Renal pelvis (tissue), 12 donors: ENCODE data around the gene SFPQ. TPM values are rescaled to one million over a fixed set of nuclear protein-coding genes. Genes with fewer than 3 reads are reported as not detected.
"Not testable (repeated sequence)": the region's sequence is repeated elsewhere in the genome, so short reads cannot be mapped to it uniquely, and the experiment has no call there.

Experiments used
- DNase-seq: peaks from one replicate; pipeline ENCODE4 v3.0.0-alpha.2; 2013
- long read RNA-seq, 16 experiments: transcript quantifications; one replicate each; lab custom pipeline, GENCODE V29; 2026
- polyA plus RNA-seq, 3 donors: library from polyadenylated mRNA; unstranded; fragments of 120-200 nt; gene quantifications; one replicate each; pipeline ENCODE4 v1.2.1, GENCODE V29; 2013; ENCODE audit not compliant: insufficient read length in 3 of 3

The SFPQ gene, protein sequence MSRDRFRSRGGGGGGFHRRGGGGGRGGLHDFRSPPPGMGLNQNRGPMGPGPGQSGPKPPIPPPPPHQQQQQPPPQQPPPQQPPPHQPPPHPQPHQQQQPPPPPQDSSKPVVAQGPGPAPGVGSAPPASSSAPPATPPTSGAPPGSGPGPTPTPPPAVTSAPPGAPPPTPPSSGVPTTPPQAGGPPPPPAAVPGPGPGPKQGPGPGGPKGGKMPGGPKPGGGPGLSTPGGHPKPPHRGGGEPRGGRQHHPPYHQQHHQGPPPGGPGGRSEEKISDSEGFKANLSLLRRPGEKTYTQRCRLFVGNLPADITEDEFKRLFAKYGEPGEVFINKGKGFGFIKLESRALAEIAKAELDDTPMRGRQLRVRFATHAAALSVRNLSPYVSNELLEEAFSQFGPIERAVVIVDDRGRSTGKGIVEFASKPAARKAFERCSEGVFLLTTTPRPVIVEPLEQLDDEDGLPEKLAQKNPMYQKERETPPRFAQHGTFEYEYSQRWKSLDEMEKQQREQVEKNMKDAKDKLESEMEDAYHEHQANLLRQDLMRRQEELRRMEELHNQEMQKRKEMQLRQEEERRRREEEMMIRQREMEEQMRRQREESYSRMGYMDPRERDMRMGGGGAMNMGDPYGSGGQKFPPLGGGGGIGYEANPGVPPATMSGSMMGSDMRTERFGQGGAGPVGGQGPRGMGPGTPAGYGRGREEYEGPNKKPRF
- 100 to 1,000 TPM; 620 to 957 (median 852) TPM for polyA plus RNA-seq
- long read RNA-seq, donor 1, transcript SFPQ-209 (2 exons, 339 nt), result minor isoform, 9 of 326 reads
- long read RNA-seq, donor 1, transcript SFPQ-201 (10 exons, 3,747 nt), result minor isoform, 34 of 326 reads
- long read RNA-seq, donor 1, transcript SFPQ-203 (3 exons, 1,431 nt), result minor isoform, 33 of 326 reads
- long read RNA-seq, donor 1, transcript SFPQ-205 (3 exons, 2,835 nt), result major isoform, 60 of 326 reads
- long read RNA-seq, donor 1, partial matches to known transcripts, result 174 of 326 reads
- long read RNA-seq, donor 1, other reads (novel, unspliced or antisense), result 11 of 326 reads
- long read RNA-seq, donor 2, transcript SFPQ-203 (3 exons, 1,431 nt), result minor isoform, 22 of 338 reads
- long read RNA-seq, donor 2, transcript SFPQ-201 (10 exons, 3,747 nt), result major isoform, 55 of 338 reads
- long read RNA-seq, donor 2, transcript SFPQ-207 (2 exons, 440 nt), result minor isoform, 6 of 338 reads
- long read RNA-seq, donor 2, transcript SFPQ-205 (3 exons, 2,835 nt), result minor isoform, 38 of 338 reads
- long read RNA-seq, donor 2, partial matches to known transcripts, result 178 of 338 reads
- long read RNA-seq, donor 2, other reads (novel, unspliced or antisense), result 35 of 338 reads
- long read RNA-seq, donor 3, transcript SFPQ-203 (3 exons, 1,431 nt), result minor isoform, 23 of 326 reads
- long read RNA-seq, donor 3, transcript SFPQ-201 (10 exons, 3,747 nt), result minor isoform, 40 of 326 reads
- long read RNA-seq, donor 3, transcript SFPQ-207 (2 exons, 440 nt), result minor isoform, 8 of 326 reads
- long read RNA-seq, donor 3, transcript SFPQ-205 (3 exons, 2,835 nt), result major isoform, 56 of 326 reads
- long read RNA-seq, donor 3, partial matches to known transcripts, result 172 of 326 reads
- long read RNA-seq, donor 3, other reads (novel, unspliced or antisense), result 20 of 326 reads
- long read RNA-seq, donor 4, transcript SFPQ-207 (2 exons, 440 nt), result minor isoform, 7 of 354 reads
- long read RNA-seq, donor 4, transcript SFPQ-201 (10 exons, 3,747 nt), result minor isoform, 49 of 354 reads
- long read RNA-seq, donor 4, transcript SFPQ-205 (3 exons, 2,835 nt), result major isoform, 82 of 354 reads
- long read RNA-seq, donor 4, transcript SFPQ-203 (3 exons, 1,431 nt), result minor isoform, 45 of 354 reads
- long read RNA-seq, donor 4, partial matches to known transcripts, result 124 of 354 reads
- long read RNA-seq, donor 4, other reads (novel, unspliced or antisense), result 39 of 354 reads
- long read RNA-seq, donor 5, transcript SFPQ-203 (3 exons, 1,431 nt), result minor isoform, 7 of 216 reads
- long read RNA-seq, donor 5, transcript SFPQ-201 (10 exons, 3,747 nt), result major isoform, 15 of 216 reads
- long read RNA-seq, donor 5, transcript SFPQ-205 (3 exons, 2,835 nt), result minor isoform, 12 of 216 reads
- long read RNA-seq, donor 5, transcript SFPQ-207 (2 exons, 440 nt), result minor isoform, 5 of 216 reads
- long read RNA-seq, donor 5, partial matches to known transcripts, result 166 of 216 reads
- long read RNA-seq, donor 5, other reads (novel, unspliced or antisense), result 8 of 216 reads
- long read RNA-seq, donor 6, transcript SFPQ-207 (2 exons, 440 nt), result minor isoform, 15 of 579 reads
- long read RNA-seq, donor 6, transcript SFPQ-201 (10 exons, 3,747 nt), result minor isoform, 30 of 579 reads
- long read RNA-seq, donor 6, transcript SFPQ-203 (3 exons, 1,431 nt), result minor isoform, 76 of 579 reads
- long read RNA-seq, donor 6, transcript SFPQ-205 (3 exons, 2,835 nt), result major isoform, 175 of 579 reads
- long read RNA-seq, donor 6, partial matches to known transcripts, result 259 of 579 reads
- long read RNA-seq, donor 6, other reads (novel, unspliced or antisense), result 9 of 579 reads
- long read RNA-seq, donor 7, transcript SFPQ-201 (10 exons, 3,747 nt), result major isoform, 53 of 517 reads
- long read RNA-seq, donor 7, transcript SFPQ-205 (3 exons, 2,835 nt), result minor isoform, 29 of 517 reads
- long read RNA-seq, donor 7, transcript SFPQ-207 (2 exons, 440 nt), result minor isoform, 16 of 517 reads
- long read RNA-seq, donor 7, transcript SFPQ-203 (3 exons, 1,431 nt), result minor isoform, 15 of 517 reads
- long read RNA-seq, donor 7, partial matches to known transcripts, result 372 of 517 reads
- long read RNA-seq, donor 7, other reads (novel, unspliced or antisense), result 26 of 517 reads
- long read RNA-seq, donor 8, transcript SFPQ-203 (3 exons, 1,431 nt), result minor isoform, 19 of 141 reads
- long read RNA-seq, donor 8, transcript SFPQ-205 (3 exons, 2,835 nt), result major isoform, 32 of 141 reads
- long read RNA-seq, donor 8, transcript SFPQ-201 (10 exons, 3,747 nt), result minor isoform, 15 of 141 reads
- long read RNA-seq, donor 8, transcript SFPQ-207 (2 exons, 440 nt), result minor isoform, 7 of 141 reads
- long read RNA-seq, donor 8, partial matches to known transcripts, result 55 of 141 reads
- long read RNA-seq, donor 8, other reads (novel, unspliced or antisense), result 12 of 141 reads
- long read RNA-seq, donor 9, transcript SFPQ-203 (3 exons, 1,431 nt), result minor isoform, 28 of 459 reads
- long read RNA-seq, donor 9, transcript SFPQ-205 (3 exons, 2,835 nt), result minor isoform, 57 of 459 reads
- long read RNA-seq, donor 9, transcript SFPQ-207 (2 exons, 440 nt), result minor isoform, 13 of 459 reads
- long read RNA-seq, donor 9, transcript SFPQ-201 (10 exons, 3,747 nt), result major isoform, 58 of 459 reads
- long read RNA-seq, donor 9, partial matches to known transcripts, result 270 of 459 reads
- long read RNA-seq, donor 9, other reads (novel, unspliced or antisense), result 25 of 459 reads
- long read RNA-seq, donor 10, transcript SFPQ-205 (3 exons, 2,835 nt), result major isoform, 115 of 515 reads
- long read RNA-seq, donor 10, transcript SFPQ-203 (3 exons, 1,431 nt), result minor isoform, 60 of 515 reads
- long read RNA-seq, donor 10, transcript SFPQ-201 (10 exons, 3,747 nt), result minor isoform, 30 of 515 reads
- long read RNA-seq, donor 10, transcript SFPQ-209 (2 exons, 339 nt), result minor isoform, 16 of 515 reads
- long read RNA-seq, donor 10, partial matches to known transcripts, result 269 of 515 reads
- long read RNA-seq, donor 10, other reads (novel, unspliced or antisense), result 13 of 515 reads
- long read RNA-seq, donor 11, transcript SFPQ-203 (3 exons, 1,431 nt), result minor isoform, 18 of 328 reads
- long read RNA-seq, donor 11, transcript SFPQ-201 (10 exons, 3,747 nt), result major isoform, 27 of 328 reads
- long read RNA-seq, donor 11, transcript SFPQ-205 (3 exons, 2,835 nt), result minor isoform, 25 of 328 reads
- long read RNA-seq, donor 11, partial matches to known transcripts, result 251 of 328 reads
- long read RNA-seq, donor 11, other reads (novel, unspliced or antisense), result 0 of 328 reads
- long read RNA-seq, donor 12, transcript SFPQ-203 (3 exons, 1,431 nt), result minor isoform, 84 of 668 reads
- long read RNA-seq, donor 12, transcript SFPQ-205 (3 exons, 2,835 nt), result major isoform, 155 of 668 reads
- long read RNA-seq, donor 12, transcript SFPQ-209 (2 exons, 339 nt), result minor isoform, 13 of 668 reads
- long read RNA-seq, donor 12, transcript SFPQ-201 (10 exons, 3,747 nt), result minor isoform, 63 of 668 reads
- long read RNA-seq, donor 12, partial matches to known transcripts, result 330 of 668 reads
- long read RNA-seq, donor 12, other reads (novel, unspliced or antisense), result 11 of 668 reads
- long read RNA-seq, donor 13, transcript SFPQ-207 (2 exons, 440 nt), result minor isoform, 18 of 454 reads
- long read RNA-seq, donor 13, transcript SFPQ-209 (2 exons, 339 nt), result minor isoform, 24 of 454 reads
- long read RNA-seq, donor 13, transcript SFPQ-205 (3 exons, 2,835 nt), result major isoform, 103 of 454 reads
- long read RNA-seq, donor 13, transcript SFPQ-203 (3 exons, 1,431 nt), result minor isoform, 34 of 454 reads
- long read RNA-seq, donor 13, partial matches to known transcripts, result 263 of 454 reads
- long read RNA-seq, donor 13, other reads (novel, unspliced or antisense), result 0 of 454 reads
- long read RNA-seq, donor 14, result 0 reads
- long read RNA-seq, donor 15, transcript SFPQ-201 (10 exons, 3,747 nt), result minor isoform, 52 of 414 reads
- long read RNA-seq, donor 15, transcript SFPQ-207 (2 exons, 440 nt), result minor isoform, 20 of 414 reads
- long read RNA-seq, donor 15, transcript SFPQ-205 (3 exons, 2,835 nt), result major isoform, 96 of 414 reads
- long read RNA-seq, donor 15, transcript SFPQ-203 (3 exons, 1,431 nt), result minor isoform, 53 of 414 reads
- long read RNA-seq, donor 15, partial matches to known transcripts, result 157 of 414 reads
- long read RNA-seq, donor 15, other reads (novel, unspliced or antisense), result 19 of 414 reads
- long read RNA-seq, donor 16, transcript SFPQ-201 (10 exons, 3,747 nt), result minor isoform, 40 of 403 reads
- long read RNA-seq, donor 16, transcript SFPQ-203 (3 exons, 1,431 nt), result minor isoform, 33 of 403 reads
- long read RNA-seq, donor 16, transcript SFPQ-207 (2 exons, 440 nt), result minor isoform, 17 of 403 reads
- long read RNA-seq, donor 16, transcript SFPQ-205 (3 exons, 2,835 nt), result major isoform, 64 of 403 reads
- long read RNA-seq, donor 16, partial matches to known transcripts, result 229 of 403 reads
- long read RNA-seq, donor 16, other reads (novel, unspliced or antisense), result 8 of 403 reads

DNA sequence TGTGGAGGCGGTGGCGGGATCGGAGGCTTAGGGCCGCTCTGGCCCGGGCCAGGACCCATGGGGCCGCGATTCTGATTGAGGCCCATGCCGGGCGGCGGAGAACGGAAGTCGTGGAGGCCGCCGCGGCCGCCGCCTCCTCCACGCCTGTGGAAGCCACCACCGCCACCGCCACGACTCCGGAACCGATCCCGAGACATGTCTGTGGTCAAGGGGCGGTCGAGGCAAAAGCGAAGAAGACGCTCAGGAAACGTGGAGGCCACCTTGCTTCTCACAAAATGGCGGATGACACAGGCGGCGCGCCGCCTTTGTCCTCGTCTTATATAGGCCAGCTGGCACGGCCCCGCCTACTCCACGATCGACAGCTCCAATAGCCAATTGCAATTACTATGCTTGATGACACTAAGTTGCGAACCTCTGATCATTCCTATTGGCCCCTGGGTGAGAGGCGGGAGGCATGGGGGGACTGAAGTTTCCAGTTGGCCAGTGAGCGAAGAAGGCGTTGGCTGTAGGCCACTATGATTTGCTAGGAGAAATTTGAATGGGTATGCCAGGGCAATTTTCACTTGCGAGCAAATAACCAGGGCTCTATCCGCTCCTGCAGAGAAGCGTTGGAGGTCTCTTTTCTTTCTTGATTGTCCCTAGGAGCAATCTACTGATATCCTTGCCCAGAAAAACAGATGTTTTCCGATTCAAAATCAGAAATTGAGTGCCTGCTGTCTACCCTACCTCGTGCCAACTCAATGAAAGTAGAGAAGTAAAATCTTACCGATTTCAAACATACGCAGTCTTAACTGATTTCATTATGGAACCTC lies at the start of gene SFPQ:
TSS of gene SFPQ (minus strand) at position 293 of the 812 bp plus-strand sequence. CDS start at position 197, 96 bp downstream.
- DNase-seq, result peak; percentile 98

DNA sequence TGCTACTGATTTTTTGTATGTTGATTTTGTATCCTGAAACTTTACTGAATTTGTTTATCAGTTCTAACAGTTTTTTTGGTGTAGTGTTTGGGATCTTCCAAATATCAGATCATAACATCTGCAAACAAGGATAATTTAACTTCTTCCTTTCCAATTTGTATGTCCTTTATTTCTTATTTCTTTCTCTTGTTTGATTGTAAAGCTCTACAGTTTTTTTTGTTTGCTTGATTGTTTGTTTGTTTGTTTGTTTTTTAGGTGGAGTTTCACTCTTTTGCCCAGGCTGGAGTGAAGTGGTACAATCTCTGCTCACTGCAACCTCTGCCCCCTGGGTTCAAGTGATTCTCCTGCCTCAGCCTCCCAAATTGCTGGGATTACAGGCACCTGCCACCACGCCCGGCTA lies 43.8 kb upstream of the SFPQ start:
- not testable (repeated sequence) for DNase-seq

DNA sequence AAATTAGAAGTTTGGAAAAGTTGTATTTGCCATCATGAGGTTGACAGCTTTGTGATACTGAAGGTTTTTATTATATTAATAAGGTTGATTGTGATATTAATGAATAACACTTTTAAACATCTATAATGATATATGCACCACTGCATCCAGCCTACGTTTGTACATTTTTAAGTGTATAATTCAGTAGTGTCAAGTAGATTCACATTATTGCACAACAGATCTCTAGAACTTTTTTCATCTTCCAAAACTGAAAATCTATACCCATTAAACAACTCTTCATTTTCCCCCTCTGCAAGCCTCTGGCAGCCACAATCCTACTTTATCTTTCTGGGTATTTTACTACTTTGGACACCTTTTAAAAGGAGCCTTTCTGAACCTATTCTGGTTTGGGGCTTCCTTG lies 38.3 kb upstream of the SFPQ start:
- DNase-seq, result no peak

DNA sequence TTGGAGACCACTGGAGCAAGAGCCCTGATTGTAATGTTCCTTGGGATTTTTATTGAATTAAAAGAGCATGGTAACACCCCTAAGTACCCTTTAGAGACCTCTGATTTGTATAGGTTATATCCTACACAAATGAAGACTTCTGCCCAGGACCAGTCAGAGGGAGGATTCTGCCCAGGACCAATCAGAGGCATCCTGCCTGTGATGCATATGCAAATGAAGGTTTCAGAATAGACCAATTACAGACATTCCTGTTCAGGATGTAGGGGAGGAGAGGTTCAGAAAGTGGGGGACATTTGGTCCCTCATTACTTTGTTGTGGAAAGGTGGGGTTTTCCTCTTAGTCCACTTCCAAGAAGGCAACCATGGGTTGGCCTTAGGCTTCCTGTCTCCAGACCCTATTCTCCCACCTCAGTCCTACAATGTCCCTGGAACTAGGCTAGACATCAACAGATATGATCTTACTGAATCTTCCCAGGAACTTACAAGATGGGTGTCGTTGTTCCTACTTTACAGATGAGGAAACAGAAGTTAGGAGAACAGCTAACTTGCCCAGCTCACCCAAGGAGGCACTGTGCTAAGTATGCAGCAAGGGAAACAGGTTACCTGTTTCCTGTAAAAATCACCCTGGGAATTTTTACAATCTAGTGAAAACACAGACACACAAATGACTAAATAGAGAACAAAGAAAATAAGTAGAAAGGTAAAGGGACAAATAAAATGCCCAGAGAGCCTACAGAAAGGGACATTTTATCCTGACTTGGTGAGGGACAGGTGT lies 36.8 kb upstream of the SFPQ start:
- DNase-seq, result no peak

DNA sequence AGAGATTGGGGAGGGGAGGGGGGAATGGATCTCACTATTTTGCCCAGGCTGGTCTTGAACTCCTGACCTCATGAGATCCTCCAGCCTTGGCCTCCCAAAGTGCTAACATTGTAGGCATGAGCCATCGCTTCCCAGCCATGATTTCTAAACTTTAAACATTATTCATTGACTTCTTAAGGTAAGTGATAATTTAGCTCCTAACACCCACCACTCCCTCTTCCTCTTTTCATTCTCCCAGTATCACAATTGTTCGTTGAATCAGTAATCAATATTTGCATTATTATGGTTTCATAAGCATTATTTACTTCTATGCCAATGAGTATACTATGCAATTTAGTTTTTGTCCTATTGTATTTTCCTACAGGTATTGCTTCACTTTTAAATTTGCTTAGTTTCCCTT lies 33.6 kb upstream of the SFPQ start:
- no peak for DNase-seq

DNA sequence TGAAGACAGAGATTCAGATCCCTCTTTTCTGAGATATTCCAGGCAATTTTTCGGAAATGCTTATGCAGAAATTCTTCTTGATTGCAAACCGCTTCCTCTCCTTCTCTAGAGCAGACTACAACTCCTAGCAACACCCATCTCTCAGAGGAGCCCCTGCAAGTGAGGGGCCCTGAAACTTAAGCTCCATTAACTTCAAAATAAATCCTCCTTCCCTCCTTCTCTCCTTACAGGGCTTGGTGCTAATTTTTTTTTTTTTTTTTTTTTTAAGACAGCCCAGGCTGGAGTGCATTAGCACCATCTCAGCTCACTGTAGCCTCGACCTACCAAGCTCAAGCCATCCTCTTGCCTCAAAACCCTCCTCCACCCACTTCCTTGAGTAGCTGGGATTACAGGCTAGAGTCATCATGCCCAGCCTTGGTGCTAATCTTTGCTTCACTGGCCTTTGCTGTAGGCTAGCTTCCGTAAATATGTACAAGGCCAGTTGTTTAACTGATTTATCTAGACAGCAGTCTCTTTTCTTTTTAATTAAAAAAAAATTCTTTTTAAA lies 30.2 kb upstream of the SFPQ start:
- no peak for DNase-seq

DNA sequence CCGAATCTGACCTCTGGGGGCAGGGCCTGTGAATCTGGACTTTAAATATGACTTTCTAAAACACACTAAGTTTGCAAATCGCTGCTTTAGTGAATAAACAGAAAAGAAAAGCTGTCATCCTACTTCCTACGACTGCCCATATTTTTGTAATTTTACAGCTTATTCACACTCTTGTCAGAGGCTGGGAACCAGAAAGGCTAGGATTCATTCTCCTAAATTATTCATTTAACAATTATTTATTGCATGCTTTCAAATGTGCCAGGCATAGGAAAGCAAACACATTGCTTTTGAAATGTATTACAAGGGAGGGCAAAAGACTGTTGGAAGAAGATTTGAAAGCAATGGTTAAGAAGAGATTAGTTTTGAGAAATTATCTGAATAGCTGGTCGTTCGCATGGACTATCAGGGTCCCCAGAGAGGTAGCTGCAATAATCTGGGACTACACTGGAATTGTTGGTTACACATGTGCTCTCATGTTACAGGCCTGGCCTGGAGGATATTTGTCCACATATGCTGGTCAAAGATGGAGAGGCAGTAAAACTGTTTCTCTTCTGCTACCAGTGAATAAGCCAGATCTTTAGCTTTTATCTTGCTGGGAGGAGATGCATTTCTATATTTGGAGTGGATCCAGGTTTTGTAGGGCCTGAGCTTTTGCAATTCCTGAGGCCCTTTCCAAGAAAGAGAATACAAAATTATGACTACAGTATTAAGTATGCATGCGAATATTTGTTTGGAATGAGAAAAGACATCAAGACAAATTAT lies 29.6 kb upstream of the SFPQ start:
- no peak for DNase-seq

DNA sequence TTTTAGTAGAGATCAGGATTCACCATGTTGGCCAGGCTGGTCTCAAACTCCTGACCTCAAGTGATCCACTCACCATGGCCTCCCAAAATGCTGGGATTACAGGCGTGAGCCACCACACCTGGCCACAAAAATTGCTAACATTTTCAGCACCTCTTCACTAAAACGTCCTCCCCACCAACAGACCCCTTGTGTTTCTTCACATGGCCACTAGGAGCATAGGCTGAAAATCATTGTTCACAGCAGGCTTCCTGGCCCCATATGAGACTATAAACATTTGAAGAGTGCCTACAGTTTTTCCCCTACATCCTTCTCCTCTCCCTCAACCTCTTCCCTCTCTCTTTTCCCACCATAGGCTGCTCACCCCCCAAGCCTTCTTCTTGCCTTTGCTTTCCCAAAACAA lies 28.0 kb upstream of the SFPQ start:
- no peak for DNase-seq

DNA sequence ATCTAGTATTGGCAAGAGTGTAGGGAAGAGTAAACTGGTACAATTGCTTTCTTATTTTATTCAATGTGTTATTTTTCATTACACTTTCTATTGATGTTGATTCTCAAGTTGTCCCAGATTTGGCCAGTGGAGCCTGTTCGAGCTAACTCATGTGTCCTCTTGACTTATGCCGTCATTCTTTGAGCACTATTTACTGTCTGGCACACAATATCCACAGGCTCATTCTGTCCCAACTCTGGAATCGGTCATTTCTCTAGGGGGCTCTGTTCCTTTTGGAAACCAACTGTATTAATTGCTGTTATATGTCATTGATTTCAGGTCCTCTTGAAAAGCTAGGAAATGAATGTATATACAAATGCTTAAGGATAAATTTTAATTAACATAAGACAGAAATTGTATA lies 22.4 kb upstream of the SFPQ start:
- DNase-seq, result no peak

DNA sequence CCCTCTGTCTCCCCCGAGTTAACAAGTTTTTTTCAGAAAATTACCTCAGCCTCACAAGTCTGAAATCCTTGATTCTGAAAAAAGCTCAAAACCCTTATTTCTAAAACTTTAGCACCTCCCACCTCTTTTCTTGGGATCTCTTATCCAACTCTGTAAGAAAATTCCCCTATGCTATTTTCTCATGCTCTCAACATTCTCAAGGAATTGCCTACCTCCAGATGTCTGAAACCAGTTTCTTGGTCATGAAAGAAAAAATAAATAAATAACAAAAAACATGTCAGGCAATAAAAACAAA lies 18.1 kb upstream of the SFPQ start:
- DNase-seq, result no peak
